NT2/D1 (cell line): ENCODE data around the gene PBXIP1.

Experiments
- YY1 ChIP-seq: IDR thresholded peaks from 2 replicates; pipeline ENCODE4 v1.6.1; 2011; ENCODE audit not compliant: insufficient read length, insufficient read depth
- ZNF274 ChIP-seq: IDR thresholded peaks from 2 replicates; pipeline ENCODE4 v1.6.1; 2011; ENCODE audit warnings: mild to moderate bottlenecking, low read depth, low read length

DNA sequence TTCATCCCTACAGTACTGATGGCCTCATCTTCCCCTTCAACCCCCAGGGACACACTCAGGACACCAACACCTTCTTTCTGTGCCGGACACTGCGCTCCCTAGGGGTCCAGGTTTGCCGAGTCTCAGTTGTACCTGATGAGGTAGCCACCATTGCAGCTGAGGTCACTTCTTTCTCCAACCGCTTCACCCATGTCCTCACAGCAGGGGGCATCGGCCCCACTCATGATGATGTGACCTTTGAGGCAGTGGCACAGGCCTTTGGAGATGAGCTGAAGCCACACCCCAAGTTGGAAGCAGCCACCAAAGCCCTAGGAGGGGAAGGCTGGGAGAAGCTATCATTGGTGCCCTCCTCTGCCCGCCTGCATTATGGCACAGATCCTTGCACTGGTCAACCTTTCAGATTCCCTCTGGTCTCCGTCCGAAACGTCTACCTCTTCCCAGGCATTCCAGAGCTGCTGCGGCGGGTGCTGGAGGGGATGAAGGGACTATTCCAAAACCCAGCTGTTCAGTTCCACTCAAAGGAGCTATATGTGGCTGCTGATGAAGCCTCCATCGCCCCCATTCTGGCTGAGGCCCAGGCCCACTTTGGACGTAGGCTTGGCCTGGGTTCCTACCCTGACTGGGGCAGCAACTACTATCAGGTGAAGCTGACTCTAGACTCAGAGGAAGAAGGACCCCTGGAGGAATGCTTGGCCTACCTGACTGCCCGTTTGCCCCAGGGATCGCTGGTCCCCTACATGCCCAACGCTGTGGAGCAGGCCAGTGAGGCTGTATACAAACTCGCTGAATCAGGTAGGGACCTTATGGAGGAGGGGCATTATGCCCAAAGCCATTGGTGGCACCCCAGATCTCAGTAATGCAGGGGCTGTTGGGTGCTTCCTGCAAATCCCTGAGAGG, 32.4 kb upstream of the PBXIP1 start:
- TF ChIP-seq YY1 (no peak), ZNF274 (no peak)
